RWPE2 (cell line): ENCODE measurements around the gene OGFR.

Experiments used
- ATAC-seq: fragments of 200-7000 bp; cut with Tn5 transposase; 3 replicates; pipeline ENCODE4 v1.9.1; 2021; ENCODE audit warnings: low read depth
- DNase-seq: peaks from one replicate; pipeline ENCODE4 v3.0.0-alpha.2; 2020; ENCODE audit warnings: low spot score
- H3K27ac ChIP-seq: fragments of 450-650 bp; 2 replicates; pipeline ENCODE4 v1.5.1; 2017; ENCODE audit warnings: mild to moderate bottlenecking; ENCODE audit not compliant: poor library complexity, severe bottlenecking
- H3K27me3 ChIP-seq: fragments of 250-450 bp; sonication (Bioruptor Pico); 2 replicates; pipeline ENCODE4 v1.5.1; 2021; ENCODE audit warnings: mild to moderate bottlenecking, moderate library complexity; ENCODE audit not compliant: insufficient read depth, poor library complexity, severe bottlenecking
- H3K36me3 ChIP-seq: fragments of 250-450 bp; sonication (Bioruptor Pico); 2 replicates; pipeline ENCODE4 v1.5.1; 2020; ENCODE audit warnings: low read depth, mild to moderate bottlenecking, moderate library complexity
- H3K4me1 ChIP-seq: fragments of 250-450 bp; sonication (Bioruptor Pico); 2 replicates; pipeline ENCODE4 v1.5.1; 2021; ENCODE audit warnings: mild to moderate bottlenecking, moderate library complexity; ENCODE audit not compliant: insufficient read depth, poor library complexity, severe bottlenecking
- H3K4me3 ChIP-seq: fragments of 250-450 bp; sonication (Bioruptor Pico); 2 replicates; pipeline ENCODE4 v1.5.1; 2021; ENCODE audit warnings: mild to moderate bottlenecking, moderate library complexity; ENCODE audit not compliant: severe bottlenecking
- H3K9me3 ChIP-seq: fragments of 250-450 bp; sonication (Bioruptor Pico); 2 replicates; pipeline ENCODE4 v1.5.1; 2021; ENCODE audit warnings: mild to moderate bottlenecking, moderate library complexity; ENCODE audit not compliant: severe bottlenecking
- CTCF ChIP-seq: fragments of 450-650 bp; IDR thresholded peaks from one replicate; pipeline ENCODE4 v1.5.1; 2017; ENCODE audit warnings: mild to moderate bottlenecking, moderate library complexity; ENCODE audit not compliant: poor library complexity, severe bottlenecking

Gene OGFR

GRCh38 chr20:62861726-62862336 lies 57.2 kb downstream of the OGFR start, which contains the start of gene TCFL5:
Gene TCFL5, minus strand, starts transcription at chr20:62861822. Its CDS starts 152 bp downstream, at chr20:62861670.
- peak; percentile 60 for ATAC-seq
- TF ChIP-seq CTCF: no peak
- peak; percentile 98 for DNase-seq

More at GRCh38 chr20:62861726-62862336, 57.2 kb downstream of the OGFR start, which contains the start of gene TCFL5:
- Histone ChIP-seq H3K27ac (peak within 1 kb of the TSS; percentile 32), H3K4me3 (peak within 1 kb of the TSS; percentile 97), H3K9me3 (no peaks in the 10 kb centered on the region), H3K27me3 (no peaks in the 10 kb centered on the region), H3K36me3 (peaks cover 13% of the 10 kb centered on the region), H3K4me1 (peaks cover 17% of the 10 kb centered on the region)
